UCSD-AML1 (cell line): ENCODE results near the gene EFL1.

Experiments
- DNase-seq: peaks from one replicate; lab custom pipeline; 2025; ENCODE audit not compliant: unreplicated experiment; lab: John Stamatoyannopoulos, UW

EFL1 gene

DNA sequence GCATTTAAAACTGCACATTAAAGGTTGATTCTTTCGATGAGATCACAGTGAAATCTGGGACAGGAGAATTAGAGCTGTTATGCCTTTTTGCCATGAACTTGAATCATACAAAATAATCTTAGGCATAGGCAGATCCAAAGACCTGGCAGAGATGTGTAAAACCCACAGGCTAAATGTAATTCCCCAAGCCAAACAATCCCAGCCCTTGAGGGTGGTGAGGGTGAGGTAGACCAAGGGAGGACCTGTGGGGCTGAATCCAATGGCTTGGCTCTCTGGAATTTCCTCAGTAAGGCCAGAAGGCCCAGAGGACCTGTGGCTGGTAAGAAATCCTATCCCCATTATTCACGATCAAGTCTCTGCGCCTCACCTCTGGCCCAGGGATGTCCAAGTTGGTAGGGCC is 136.2 kb downstream of the EFL1 start:
- DNase-seq, result no peak

DNA sequence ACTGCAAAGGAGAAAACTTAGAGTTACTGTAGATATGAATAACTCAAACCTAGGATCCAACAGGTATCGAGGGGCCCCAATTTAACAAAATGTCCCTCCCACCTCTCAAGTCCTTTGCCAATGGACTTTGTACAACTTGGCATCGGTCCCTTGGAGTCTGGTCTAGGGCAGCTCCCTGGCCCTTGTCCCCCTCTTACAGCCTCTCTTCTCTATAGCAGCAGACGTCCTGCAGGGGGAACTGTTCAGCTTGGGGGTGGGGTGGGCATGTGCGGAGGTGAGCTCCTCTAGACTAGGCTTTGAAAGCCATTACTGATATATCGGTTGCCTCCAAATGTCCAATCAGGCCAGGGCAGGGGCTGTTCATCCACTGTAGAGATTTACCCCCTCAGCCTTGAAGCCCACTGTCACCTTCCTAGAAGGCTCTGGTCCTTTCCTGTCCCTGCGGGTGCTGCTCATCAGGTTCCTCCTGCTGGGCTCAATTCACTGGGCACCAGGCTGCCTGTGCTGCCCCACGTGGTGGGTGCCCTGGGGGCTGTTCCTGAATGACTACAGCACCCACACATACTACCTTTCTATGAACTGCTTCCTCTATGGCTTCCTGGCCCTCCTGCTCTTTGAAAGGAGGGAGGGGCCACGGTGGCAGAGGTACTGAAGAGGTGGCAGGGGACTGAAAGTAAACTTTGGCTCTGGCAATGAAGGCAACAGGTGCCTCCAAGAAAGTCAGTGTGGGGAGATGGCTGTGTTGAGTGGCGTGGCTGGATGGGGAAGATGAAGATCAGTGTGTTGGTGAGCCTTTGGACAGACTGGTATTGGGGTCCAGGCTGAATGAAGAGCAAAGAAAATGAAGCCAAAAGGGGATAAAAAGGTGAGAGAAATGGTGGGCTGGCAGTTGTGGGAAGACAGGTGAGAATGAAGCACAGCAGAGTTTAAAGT is 137.9 kb downstream of the EFL1 start:
- DNase-seq, result no peak

DNA sequence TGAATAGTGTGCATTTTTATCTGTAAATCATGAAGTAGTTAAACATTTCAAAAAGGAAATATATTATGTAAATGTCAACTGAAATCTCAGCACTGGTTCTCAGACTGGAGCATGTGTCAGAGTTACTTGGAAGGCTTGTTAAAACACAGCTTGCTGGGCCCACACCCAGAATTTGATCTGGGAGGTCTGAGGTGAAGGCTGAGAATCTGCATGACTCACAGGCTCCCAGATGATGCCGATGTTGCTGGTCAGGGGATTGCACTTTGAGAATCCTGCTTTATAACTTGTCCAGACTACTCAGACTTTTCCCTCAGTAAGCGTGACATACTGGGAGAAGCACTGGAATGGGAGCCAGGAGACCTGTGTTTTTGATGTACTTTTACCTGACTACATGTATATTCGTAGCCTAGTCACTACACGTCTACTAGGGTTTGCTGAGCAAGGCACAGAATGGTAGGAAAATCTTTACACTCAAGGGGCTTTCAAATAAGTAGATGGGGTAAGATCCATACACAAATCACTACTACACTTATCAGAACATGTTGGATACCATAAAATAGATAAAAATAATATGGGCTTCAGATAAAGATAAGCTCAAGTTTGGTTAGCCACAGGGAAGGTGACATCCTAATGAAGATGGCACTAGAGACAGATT is 139.7 kb downstream of the EFL1 start:
- DNase-seq, result no peak

DNA sequence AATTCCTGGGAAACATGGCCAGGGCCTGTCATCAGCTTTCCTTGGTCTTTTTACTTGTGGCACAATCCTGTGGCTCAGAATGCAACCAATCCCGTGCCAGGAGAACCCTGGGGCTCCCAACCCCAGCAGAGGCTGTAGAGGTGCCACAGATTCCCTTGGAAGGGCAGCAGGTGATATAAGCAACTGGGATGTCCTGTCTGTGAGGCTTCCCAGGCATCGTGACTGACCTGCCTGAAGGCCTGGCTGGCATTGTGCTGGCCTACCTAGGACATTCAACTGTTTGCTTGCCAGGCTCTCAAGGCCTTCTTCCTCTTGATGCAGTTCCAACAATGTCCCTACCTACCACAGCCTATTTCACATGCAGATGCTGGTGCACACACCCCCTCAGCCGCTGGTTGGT is 144.5 kb downstream of the EFL1 start:
- DNase-seq, result no peak

DNA sequence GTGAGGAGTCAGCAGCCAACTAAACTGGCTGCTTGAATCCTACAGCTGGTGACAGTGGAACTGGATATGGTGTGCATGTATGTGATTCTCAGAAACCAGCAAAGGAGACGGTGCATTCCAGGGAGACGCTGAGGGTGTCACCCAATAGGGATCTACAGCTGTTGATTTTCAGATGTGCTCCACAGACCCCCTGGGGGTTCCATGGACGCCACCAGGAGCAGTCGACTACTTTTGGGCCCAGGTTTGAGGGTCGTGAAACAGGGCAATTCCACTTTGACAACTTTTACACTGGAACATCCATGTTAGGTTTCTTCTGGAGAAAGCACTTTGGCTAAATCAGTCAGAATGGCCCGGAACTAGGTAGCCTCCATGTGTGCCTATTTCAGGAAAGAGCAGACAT is 145.2 kb downstream of the EFL1 start:
- no peak for DNase-seq

DNA sequence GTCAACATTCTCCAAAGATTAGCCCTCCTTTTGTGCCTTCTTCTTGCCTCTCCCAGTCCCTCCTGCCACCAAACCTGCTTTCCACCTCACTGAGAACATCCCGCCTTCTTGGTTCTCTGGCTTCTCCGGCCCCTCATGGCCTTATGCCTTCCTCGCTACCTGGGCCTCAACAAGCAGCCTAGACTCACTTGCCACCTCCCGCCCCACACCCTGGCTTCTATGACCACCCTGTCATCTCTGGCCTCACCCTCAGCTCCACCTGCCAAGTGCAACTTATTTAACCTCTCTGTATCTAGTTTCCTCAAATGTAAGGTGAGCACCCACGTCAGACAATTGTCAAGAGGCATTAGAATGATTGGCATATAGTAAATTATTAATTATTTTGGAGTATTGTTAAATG is 147.9 kb downstream of the EFL1 start:
- DNase-seq, result no peak

DNA sequence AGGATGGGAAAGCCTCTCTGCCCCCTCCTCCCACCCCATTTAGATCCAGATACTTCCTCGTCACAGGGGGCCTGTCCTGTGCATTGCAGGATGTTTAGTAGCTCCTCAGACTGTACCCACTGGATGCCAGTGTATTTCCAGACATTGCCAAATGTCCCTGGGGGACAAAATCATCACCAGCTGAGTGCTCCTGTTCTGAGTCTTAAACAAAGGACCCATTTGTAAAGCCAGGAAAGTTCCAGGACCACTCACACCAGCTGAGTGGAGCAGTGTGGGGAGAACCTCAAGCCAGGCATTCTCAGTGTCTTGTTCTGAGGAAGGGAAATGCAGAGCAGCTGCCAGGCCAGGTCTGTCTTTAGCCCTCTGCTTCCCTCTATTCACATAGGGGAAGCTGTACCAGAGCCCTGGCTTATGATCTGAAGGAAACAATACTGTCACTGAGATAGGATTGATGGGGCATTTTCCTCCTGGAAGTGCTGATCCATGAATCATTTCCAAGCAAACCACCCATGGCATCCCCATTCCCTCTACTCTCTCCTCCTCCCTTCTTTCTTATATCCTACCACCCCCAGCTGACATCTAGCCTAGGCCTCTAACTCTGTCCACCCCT is 149.3 kb downstream of the EFL1 start:
- no peak for DNase-seq

DNA sequence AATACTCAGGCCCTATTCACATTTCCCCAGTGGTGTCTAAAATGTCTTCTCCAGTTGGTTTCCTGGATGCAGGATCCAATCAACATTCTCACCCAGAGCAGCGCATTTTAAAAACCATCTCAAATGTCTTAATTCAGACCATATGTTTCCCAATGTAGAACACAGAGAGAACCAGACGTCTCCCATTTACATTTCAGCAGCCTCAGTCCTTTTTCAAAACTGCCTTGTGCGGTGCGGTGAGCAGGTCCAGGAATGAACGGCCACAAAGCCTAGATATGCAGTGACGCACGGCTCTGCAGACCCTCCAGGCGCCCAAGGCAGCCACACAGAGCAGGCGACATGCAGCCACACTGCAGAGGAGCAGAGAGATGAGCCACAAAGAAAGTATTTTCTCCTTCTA is 150.6 kb downstream of the EFL1 start:
- no peak for DNase-seq

DNA sequence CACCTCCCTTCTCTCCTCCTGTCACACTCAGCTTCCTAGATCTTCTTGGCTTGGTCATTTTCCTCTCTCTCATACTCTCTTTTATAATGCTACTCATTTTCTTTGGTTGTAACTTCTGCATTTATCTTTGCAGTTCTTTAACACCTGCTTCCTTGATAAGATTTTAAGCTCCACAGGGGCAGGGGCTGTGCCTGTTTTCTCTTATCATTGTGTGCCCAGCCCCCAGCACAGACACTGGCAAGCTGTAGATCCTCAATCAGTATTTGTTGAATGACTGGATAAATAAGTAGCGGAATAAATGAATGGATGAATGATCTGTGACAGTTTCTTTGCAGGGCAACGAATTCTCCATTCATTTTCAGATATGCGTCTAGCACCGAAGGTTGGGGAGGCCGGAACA is 152.4 kb downstream of the EFL1 start:
- DNase-seq, result no peak

DNA sequence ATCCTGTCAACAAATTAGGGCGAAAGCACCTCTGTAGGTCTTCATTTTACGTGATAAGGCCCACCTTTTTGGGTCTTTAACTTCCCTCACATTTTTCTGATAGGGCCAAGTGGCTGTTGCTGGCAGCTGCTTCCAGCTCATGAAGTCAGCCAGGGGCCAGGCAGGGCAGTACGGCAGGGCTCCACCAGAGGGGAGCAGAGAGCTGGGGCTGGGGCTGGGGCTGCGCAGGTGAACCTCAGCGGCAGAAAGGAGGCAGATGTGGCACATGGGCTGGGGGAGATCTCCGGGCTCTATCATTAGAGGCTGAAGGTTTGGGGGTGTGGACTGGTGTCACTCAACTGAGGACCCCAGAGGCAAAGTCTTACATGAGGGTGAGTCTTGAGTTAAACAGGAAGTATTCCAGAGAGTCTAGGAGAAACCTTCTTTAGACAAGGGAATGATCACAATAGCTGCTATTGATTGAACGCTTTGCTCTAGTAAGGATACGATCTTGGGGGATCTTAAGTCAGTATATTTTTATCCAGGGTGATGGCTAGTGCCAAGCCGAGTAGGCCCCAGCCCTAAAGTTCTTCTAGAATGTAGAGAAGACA is 153.9 kb downstream of the EFL1 start:
- peak; percentile 84 for DNase-seq

DNA sequence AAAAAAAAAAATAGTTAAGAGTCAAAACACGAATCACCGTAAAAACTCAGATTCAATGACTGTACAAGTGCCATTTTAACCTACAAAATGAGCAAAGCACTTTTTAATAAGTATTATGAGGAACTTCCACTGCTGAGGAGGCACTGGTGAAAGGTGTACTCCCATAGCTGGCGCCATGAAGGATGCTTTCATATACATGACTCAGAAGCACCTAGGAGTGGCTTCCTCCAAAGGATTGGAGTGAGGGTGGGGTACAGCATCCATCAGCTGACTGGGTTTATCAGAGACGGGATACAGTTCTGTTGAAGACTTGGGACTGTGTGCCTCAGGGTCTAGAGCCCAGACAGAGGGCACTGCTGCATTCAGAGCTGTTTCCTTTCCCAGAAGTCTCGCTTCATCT is 155.9 kb downstream of the EFL1 start:
- DNase-seq, result no peak

DNA sequence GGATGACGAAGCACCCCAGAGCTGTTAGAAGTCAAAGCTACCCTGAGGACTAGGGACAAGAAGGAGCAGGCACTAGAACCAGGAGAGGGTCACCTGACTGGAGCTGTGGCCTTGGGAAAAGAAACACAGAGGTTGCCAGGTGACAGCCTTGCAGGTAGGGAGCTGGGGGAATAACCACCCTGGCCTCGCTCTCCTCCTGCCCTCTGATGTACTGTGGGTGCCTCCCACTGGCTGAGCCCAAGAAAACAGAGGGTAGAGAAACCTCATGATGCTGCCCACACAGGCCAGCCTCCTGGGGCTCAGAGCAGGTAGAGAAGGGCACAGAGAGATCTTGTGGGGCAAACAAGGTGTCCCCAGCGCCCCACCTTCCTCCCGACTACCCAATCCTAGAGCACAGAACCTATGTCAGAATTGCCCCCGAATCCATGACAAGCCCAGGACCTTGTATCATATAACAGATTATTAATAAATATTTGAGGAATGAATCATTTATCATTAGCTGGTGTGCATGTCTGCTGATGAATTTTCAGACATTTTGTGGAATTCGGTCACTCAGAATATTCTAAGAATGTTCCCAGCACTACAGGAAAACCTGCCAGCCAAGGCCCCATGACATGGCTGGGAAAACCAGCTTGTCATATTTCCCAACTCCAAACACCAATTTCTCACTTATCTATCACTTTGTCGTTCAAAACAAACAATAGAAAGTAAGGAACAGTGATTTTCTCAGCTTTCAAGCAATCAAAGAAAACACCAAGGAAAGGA is 156.9 kb downstream of the EFL1 start:
- DNase-seq, result no peak

DNA sequence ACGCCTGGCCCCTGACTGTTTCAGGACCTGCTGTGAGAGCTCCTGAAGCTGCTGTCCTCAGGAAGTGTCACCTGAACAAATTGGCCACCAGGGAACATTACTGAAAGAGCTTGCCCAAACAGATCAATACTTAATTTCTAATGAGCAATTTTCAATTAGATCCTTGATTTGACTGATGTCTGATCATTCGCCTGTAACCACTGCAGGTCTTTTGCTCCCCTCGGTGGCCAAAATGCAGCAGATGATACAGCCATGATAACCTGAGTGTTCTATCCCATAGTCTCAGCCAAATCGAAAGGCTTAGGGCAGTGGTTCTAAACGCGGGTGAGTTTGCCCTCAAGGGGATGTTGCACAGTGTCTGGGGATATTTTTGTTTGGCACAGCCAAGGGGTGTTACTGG is 159.1 kb downstream of the EFL1 start:
- no peak for DNase-seq

DNA sequence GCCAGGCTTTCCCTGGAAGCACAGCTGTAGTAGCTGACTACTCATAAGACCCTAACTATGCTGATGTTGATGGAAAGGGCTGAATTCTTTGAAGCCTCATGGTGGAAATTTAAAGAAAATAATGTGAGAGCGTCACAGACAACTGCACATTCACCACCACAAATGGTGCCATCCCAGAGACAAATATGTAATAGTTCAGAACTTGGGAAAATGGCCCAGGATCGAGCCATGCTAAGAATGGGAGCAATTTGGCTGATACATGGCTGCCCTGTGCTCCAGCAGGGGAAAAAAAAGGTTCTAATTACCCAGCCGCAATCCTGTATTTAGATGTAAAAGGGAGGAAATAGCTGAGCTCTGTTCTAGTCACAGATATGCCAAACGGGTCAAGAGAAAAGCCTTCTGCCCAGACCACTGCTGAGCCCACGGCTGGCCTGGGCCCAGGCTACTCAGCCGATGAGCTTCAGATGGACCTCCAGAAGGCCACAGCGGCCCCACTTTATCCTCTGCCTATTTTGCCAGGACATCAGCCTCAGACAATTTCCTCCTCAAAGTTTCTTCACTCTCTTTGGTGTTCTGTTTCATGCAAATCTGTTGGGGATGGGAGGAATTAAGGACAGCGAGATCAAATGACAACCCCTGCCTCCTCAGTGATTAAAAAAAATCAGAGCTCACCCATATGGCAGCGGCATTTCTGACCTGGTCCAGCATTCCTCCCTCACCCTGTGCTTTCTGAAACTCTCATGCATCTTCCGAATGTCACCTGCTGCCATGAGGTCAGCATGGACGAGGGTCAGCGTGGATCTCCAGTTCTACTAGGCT is 162.2 kb downstream of the EFL1 start:
- DNase-seq, result no peak

DNA sequence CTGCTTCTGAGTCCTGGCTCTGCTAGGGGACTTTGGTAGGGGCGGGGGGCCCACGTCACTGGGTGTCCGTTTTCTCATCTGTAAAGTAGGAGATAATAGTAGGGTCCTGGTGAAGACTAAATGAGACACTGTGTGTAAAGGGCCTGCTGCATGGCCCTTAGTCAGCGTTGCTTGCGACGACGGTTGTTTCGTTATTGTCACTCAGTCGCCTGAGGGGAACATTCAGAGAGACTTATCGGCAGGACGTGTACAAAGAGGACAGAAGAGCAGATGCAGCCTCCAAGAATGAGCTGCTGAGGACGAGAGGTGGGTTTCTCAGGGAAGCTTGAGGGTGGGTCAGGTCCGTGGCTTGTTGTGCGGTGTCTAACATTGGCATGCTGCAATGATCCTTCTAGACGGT is 163.9 kb downstream of the EFL1 start:
- no peak for DNase-seq

DNA sequence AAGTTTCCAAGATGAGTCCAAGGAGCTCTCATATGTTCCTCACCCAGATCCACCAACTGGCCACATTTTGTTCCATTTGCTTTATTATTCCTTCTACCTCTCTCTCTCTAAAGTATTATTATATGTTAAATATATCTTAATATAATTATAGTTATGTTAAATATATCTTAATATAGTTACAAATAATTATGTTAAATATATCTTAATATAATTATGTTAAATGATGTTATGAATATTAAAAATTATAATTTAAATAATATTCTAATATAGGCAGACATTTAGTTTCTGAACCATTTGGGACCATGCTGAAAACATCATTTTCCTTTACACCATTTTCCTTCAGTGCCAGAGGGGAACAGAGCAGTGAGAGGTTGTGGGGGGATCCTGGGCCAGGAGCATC is 166.7 kb downstream of the EFL1 start:
- no peak for DNase-seq

DNA sequence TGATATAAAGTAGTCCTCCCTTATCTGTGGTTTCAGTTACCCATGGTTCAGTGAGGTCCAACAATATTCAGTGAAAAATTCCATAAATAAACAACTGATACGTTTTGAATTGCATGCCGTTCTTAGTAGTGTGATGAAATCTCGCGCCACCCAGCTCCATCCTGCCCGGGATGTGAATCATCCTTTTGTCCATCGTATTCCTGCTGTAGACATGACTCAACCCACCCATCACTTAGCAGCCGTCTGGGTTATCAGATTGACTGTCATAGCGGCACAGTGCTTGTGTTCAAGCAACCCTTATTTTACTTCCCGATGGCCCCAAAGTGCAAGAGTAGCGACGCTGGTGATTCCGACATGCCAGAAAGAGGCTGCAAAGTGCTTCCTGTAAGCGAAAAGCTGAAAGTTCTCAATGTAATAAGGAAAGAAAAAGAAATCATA is 168.7 kb downstream of the EFL1 start:
- DNase-seq, result peak; percentile 34

DNA sequence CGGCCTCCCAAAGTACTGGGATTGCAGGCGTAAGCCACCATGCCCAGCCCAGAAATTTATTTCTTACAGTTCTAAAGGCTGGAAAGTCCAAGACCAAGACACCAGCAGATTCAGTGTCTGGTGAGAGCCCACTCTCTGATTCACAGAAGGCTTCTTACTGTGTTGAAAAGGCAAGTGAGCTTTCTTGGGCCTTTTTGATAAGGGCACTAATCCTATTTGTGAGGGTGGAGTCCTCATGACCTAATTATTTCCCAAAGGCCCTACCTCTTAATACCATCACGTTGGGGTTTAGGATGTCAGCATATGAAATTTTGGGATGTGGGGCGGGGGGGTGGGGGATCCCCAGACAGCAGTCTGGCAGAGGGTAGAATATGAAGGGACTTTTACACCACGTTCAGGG is 169.2 kb downstream of the EFL1 start:
- DNase-seq, result no peak

DNA sequence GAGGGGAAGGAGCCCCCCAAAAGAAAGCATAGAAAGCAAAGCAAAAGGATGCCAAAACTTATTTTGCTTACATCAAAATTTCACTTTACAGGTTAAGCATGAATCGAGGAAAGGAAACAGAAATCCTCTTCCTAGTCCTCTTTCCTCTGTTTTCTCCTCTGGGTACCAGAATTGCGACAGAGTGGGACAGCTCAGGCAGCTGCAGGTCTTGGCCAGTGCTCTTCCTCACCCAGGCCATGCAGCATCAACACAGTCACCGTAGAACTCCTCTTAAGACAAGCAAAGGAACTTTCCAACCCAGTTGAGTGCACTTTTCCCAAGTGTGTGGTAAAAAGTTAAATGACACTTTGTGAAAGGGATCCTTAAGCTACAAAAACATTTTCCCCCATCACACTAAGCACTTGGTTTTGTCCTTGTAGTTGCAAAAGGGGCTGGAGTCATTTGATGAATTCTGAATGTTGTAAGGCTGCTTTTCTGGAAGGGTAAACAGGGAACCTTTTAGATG is 170.8 kb downstream of the EFL1 start:
- no peak for DNase-seq
